KMS-11 (cell line): ENCODE results near the gene GABRR3.

Source experiments
- H2AFZ ChIP-seq: fragments of 200-600 bp; sonication (generic); 2 replicates; pipeline ENCODE4 v1.6.1; 2016; ENCODE audit warnings: antibody characterized with exemption, mixed run types, low read depth
- H3K27ac ChIP-seq: fragments of 200-600 bp; sonication (generic); 2 replicates; pipeline ENCODE4 v1.6.1; 2016; ENCODE audit warnings: mild to moderate bottlenecking, mixed run types
- H3K27me3 ChIP-seq: fragments of 200-600 bp; sonication (generic); 2 replicates; pipeline ENCODE4 v1.6.1; 2017; ENCODE audit warnings: mild to moderate bottlenecking, low read depth, mixed run types, moderate library complexity; ENCODE audit not compliant: insufficient read depth
- H3K36me3 ChIP-seq: fragments of 200-600 bp; sonication (generic); 2 replicates; pipeline ENCODE4 v1.6.1; 2017; ENCODE audit warnings: mild to moderate bottlenecking, mixed run types; ENCODE audit not compliant: insufficient read depth
- H3K4me1 ChIP-seq: fragments of 200-600 bp; sonication (generic); 2 replicates; pipeline ENCODE4 v1.6.1; 2016; ENCODE audit warnings: mild to moderate bottlenecking, low read depth, mixed run types; ENCODE audit not compliant: poor library complexity, severe bottlenecking
- H3K4me2 ChIP-seq: fragments of 200-600 bp; sonication (generic); 2 replicates; pipeline ENCODE4 v1.7.0; 2016; ENCODE audit warnings: mild to moderate bottlenecking, mixed run types
- H3K4me3 ChIP-seq: fragments of 200-600 bp; sonication (generic); IDR thresholded peaks from 2 replicates; pipeline ENCODE4 v1.6.1; 2017; ENCODE audit warnings: low read depth, low read length, mixed read lengths; ENCODE audit not compliant: insufficient read depth
- H3K79me2 ChIP-seq: fragments of 200-600 bp; sonication (generic); 2 replicates; pipeline ENCODE4 v1.6.1; 2016; ENCODE audit warnings: low read depth, mixed run types; ENCODE audit not compliant: insufficient read depth
- H3K9ac ChIP-seq: fragments of 200-600 bp; sonication (generic); 2 replicates; pipeline ENCODE4 v1.6.1; 2016; ENCODE audit warnings: mild to moderate bottlenecking, mixed run types
- H4K20me1 ChIP-seq: fragments of 200-600 bp; sonication (generic); 2 replicates; pipeline ENCODE4 v1.6.1; 2016; ENCODE audit warnings: mild to moderate bottlenecking, mixed run types; ENCODE audit not compliant: insufficient read depth
- CTCF ChIP-seq: fragments of 200-600 bp; sonication (generic); conservative IDR thresholded peaks from 2 replicates; pipeline ENCODE4 v1.6.1; 2017; ENCODE audit warnings: low read depth, mild to moderate bottlenecking, antibody characterized with exemption, low read length, moderate library complexity, mixed read lengths

GABRR3 gene

GRCh38 chr3:97996988-97997387 lies 38.1 kb downstream of the GABRR3 start:
- H3K79me2 ChIP-seq: no peaks in the 10 kb centered on the region
- H3K4me1 ChIP-seq: peaks cover 4% of the 10 kb centered on the region
- H3K4me2 ChIP-seq: no peak overlapping the region
- H3K36me3 ChIP-seq: no peaks in the 10 kb centered on the region
- no peak overlapping the region for H2AFZ ChIP-seq
- H3K4me3 ChIP-seq: no peak overlapping the region
- H3K9ac ChIP-seq: no peak overlapping the region
- TF ChIP-seq CTCF: no peak
- H4K20me1 ChIP-seq: no peaks in the 10 kb centered on the region
- no peaks in the 10 kb centered on the region for H3K27me3 ChIP-seq
- no peak overlapping the region for H3K27ac ChIP-seq

GRCh38 chr3:97994328-97994945 lies 40.7 kb downstream of the GABRR3 start:
- Histone ChIP-seq H3K9ac (no peak overlapping the region), H2AFZ (no peak overlapping the region), H3K4me2 (no peak overlapping the region), H3K27me3 (no peaks in the 10 kb centered on the region), H3K79me2 (no peaks in the 10 kb centered on the region), H3K36me3 (no peaks in the 10 kb centered on the region), H4K20me1 (no peaks in the 10 kb centered on the region), H3K4me1 (peaks cover 21% of the 10 kb centered on the region), H3K27ac (no peak overlapping the region), H3K4me3 (no peak overlapping the region)
- no peak for TF ChIP-seq CTCF

- H3K4me2 ChIP-seq: no peak overlapping the region
- H3K4me1 ChIP-seq: peaks cover 21% of the 10 kb centered on the region
- H3K36me3 ChIP-seq: no peaks in the 10 kb centered on the region
- no peak overlapping the region for H3K9ac ChIP-seq
- no peaks in the 10 kb centered on the region for H3K79me2 ChIP-seq
- H2AFZ ChIP-seq: no peak overlapping the region
- no peaks in the 10 kb centered on the region for H3K27me3 ChIP-seq
- H3K4me3 ChIP-seq: no peak overlapping the region
- H3K27ac ChIP-seq: no peak overlapping the region
- no peaks in the 10 kb centered on the region for H4K20me1 ChIP-seq
- TF ChIP-seq CTCF: no peak
Observed at GRCh38 chr3:97993526-97993925, 41.6 kb downstream of the GABRR3 start.

GRCh38 chr3:97992547-97993173 lies 42.5 kb downstream of the GABRR3 start:
- no peak for TF ChIP-seq CTCF
- H3K36me3 ChIP-seq: no peaks in the 10 kb centered on the region
- no peak overlapping the region for H3K9ac ChIP-seq
- H3K4me3 ChIP-seq: no peak overlapping the region
- H3K79me2 ChIP-seq: no peaks in the 10 kb centered on the region
- no peak overlapping the region for H2AFZ ChIP-seq
- H4K20me1 ChIP-seq: no peaks in the 10 kb centered on the region
- peaks cover 21% of the 10 kb centered on the region for H3K4me1 ChIP-seq
- H3K27me3 ChIP-seq: no peaks in the 10 kb centered on the region
- H3K4me2 ChIP-seq: no peak overlapping the region
- no peak overlapping the region for H3K27ac ChIP-seq
